ENCODE results near the gene NUDT2.

- no peak for TF ChIP-seq CTCF (IDR thresholded peaks at IDR 0.05)
- no peak for TF ChIP-seq POLR2A (IDR thresholded peaks at IDR 0.05)
These were observed 49.1 kb downstream of the NUDT2 start for GRCh38 chr9:34378376-34379060.
